H1 (cell line): ENCODE results near the gene OR5D13. TPM values are rescaled to one million over a fixed set of nuclear protein-coding genes. Genes with fewer than 3 reads are reported as not detected.

Experiments used
- CTCF ChIA-PET: fragments of 300-600 bp; sonication (Branson Sonifier 250); formaldehyde crosslinking; loops from one replicate; lab custom pipeline; 2021; ENCODE audit not compliant: partially characterized antibody; lab: Charles Lee
- POLR2A ChIA-PET: fragments of 300-600 bp; sonication (Branson Sonifier 250); formaldehyde crosslinking; loops from one replicate; lab custom pipeline; 2021; ENCODE audit warnings: inconsistent platforms; ENCODE audit not compliant: partially characterized antibody; lab: Charles Lee
- DNase-seq, 2 experiments: peaks; one replicate each; pipeline versions ENCODE4 v3.0.0 to v3.0.0-alpha.2; 2010 to 2022; ENCODE audit warnings: low spot score in 2 of 2, low read depth in 1 of 2, mixed read lengths in 1 of 2
- FAIRE-seq: peaks from 2 replicates; lab custom pipeline; 2011; peaks lifted over from hg19 to GRCh38; lab: Jason Lieb, UNC
- H2AFZ ChIP-seq: 2 replicates; pipeline ENCODE4 v1.8.1; 2012; ENCODE audit warnings: low read length, inconsistent platforms
- H2AK5ac ChIP-seq: 2 replicates; pipeline ENCODE4 v1.6.1; 2013; ENCODE audit warnings: low read depth, low read length
- H2BK120ac ChIP-seq: replicated peaks from 2 replicates; pipeline ENCODE3; 2013; ENCODE audit warnings: low read depth, low read length, inconsistent platforms
- H2BK12ac ChIP-seq: 2 replicates; pipeline ENCODE4 v1.6.1; 2013; ENCODE audit warnings: low read depth, low read length
- H2BK15ac ChIP-seq: 2 replicates; pipeline ENCODE4 v1.6.1; 2013; ENCODE audit warnings: low read length
- H2BK20ac ChIP-seq: 2 replicates; pipeline ENCODE4 v1.6.1; 2013; ENCODE audit warnings: low read length
- H2BK5ac ChIP-seq: 2 replicates; pipeline ENCODE4 v1.6.1; 2013; ENCODE audit warnings: low read depth, low read length
- H3K14ac ChIP-seq: 2 replicates; pipeline ENCODE4 v1.6.1; 2013; ENCODE audit warnings: inconsistent platforms; ENCODE audit not compliant: insufficient read length
- H3K18ac ChIP-seq: 2 replicates; pipeline ENCODE4 v1.6.1; 2013; ENCODE audit warnings: low read length; ENCODE audit errors: extremely low read depth
- H3K23ac ChIP-seq: 2 replicates; pipeline ENCODE4 v1.6.1; 2013; ENCODE audit warnings: inconsistent platforms; ENCODE audit not compliant: insufficient read length
- H3K23me2 ChIP-seq: 2 replicates; pipeline ENCODE4 v1.6.1; 2013; ENCODE audit warnings: low read depth, low read length
- H3K27ac ChIP-seq: 2 replicates; pipeline ENCODE4 v1.6.1; 2011; ENCODE audit warnings: low read depth, low read length, inconsistent platforms
- H3K27me3 ChIP-seq, 4 experiments: replicated peaks in 1 of 4; 1 replicate in 1 of 4; 2 replicates in 3 of 4; pipeline versions ENCODE4 v1.6.1 to v1.8.1; 2011 to 2013; ENCODE audit warnings: low read length in 3 of 4, mild to moderate bottlenecking in 3 of 4, inconsistent platforms in 2 of 4, mixed read lengths in 2 of 4, moderate library complexity in 1 of 4; ENCODE audit not compliant: control insufficient read depth in 3 of 4, insufficient read depth in 3 of 4; ENCODE audit errors: extremely low read depth in 1 of 4
- H3K36me3 ChIP-seq, 4 experiments: 2 replicates each; pipeline versions ENCODE4 v1.6.1 to v1.8.1; 2011 to 2013; ENCODE audit warnings: mild to moderate bottlenecking in 4 of 4, low read length in 3 of 4, moderate library complexity in 2 of 4, control low read depth in 1 of 4, inconsistent platforms in 1 of 4; ENCODE audit not compliant: insufficient read depth in 4 of 4, control insufficient read depth in 2 of 4
- H3K4ac ChIP-seq: replicated peaks from 2 replicates; pipeline ENCODE3; 2013; ENCODE audit warnings: low read length, low read depth, mixed read lengths, inconsistent platforms; ENCODE audit not compliant: insufficient read length
- H3K4me1 ChIP-seq, 4 experiments: replicated peaks in 1 of 4; 1 replicate in 1 of 4; 2 replicates in 3 of 4; pipeline versions ENCODE4 v1.6.1 to v1.8.1; 2011 to 2013; ENCODE audit warnings: low read length in 3 of 4, inconsistent platforms in 2 of 4, mixed read lengths in 1 of 4; ENCODE audit not compliant: insufficient read depth in 4 of 4, control insufficient read depth in 3 of 4
- H3K4me2 ChIP-seq, 2 experiments: 2 replicates each; pipeline versions ENCODE4 v1.6.1 to v1.8.1; 2011 to 2013; ENCODE audit warnings: low read depth in 2 of 2, low read length in 2 of 2, control low read depth in 1 of 2, inconsistent platforms in 1 of 2, mild to moderate bottlenecking in 1 of 2; ENCODE audit not compliant: insufficient read depth in 1 of 2
- H3K4me3 ChIP-seq, 4 experiments: fragments of 200-600, 300-600 bp in 1 of 4; sonication (generic), shearing (Covaris generic), sonication (Bioruptor Twin) in 1 of 4; 2 replicates each; pipeline versions ENCODE4 v1.5.1 to v1.8.1; 2011 to 2016; ENCODE audit warnings: low read length in 4 of 4, low read depth in 3 of 4, control low read depth in 2 of 4, inconsistent platforms in 2 of 4, mild to moderate bottlenecking in 2 of 4, mixed read lengths in 1 of 4, moderate library complexity in 1 of 4; ENCODE audit not compliant: insufficient read depth in 2 of 4; ENCODE audit errors: extremely low read depth in 1 of 4
- H3K56ac ChIP-seq: replicated peaks from 2 replicates; pipeline ENCODE3; 2013; ENCODE audit warnings: low read depth, mild to moderate bottlenecking, mixed read lengths, low read length, inconsistent platforms; ENCODE audit not compliant: insufficient read length
- H3K79me1 ChIP-seq: 2 replicates; pipeline ENCODE4 v1.6.1; 2013; ENCODE audit warnings: low read depth, low read length, control low read depth
- H3K79me2 ChIP-seq, 2 experiments: 2 replicates each; pipeline versions ENCODE4 v1.6.1 to v1.8.1; 2012 to 2013; ENCODE audit warnings: low read length in 2 of 2, mild to moderate bottlenecking in 2 of 2, inconsistent platforms in 1 of 2; ENCODE audit not compliant: insufficient read depth in 2 of 2, control insufficient read depth in 1 of 2
- H3K9ac ChIP-seq, 4 experiments: replicated peaks in 1 of 4; 1 replicate in 1 of 4; 2 replicates in 3 of 4; pipeline versions ENCODE4 v1.6.1 to v1.8.1; 2011 to 2013; ENCODE audit warnings: low read depth in 3 of 4, low read length in 3 of 4, control low read depth in 2 of 4, mild to moderate bottlenecking in 2 of 4, moderate library complexity in 2 of 4, inconsistent platforms in 1 of 4; ENCODE audit errors: extremely low read depth in 1 of 4
- H3K9me3 ChIP-seq, 2 experiments: 2 replicates each; pipeline versions ENCODE4 v1.6.1 to v1.8.1; 2012 to 2013; ENCODE audit warnings: mild to moderate bottlenecking in 2 of 2, moderate library complexity in 2 of 2, control low read depth in 1 of 2, inconsistent platforms in 1 of 2, low read depth in 1 of 2, low read length in 1 of 2, mixed read lengths in 1 of 2; ENCODE audit not compliant: insufficient read depth in 2 of 2
- H4K20me1 ChIP-seq, 2 experiments: replicated peaks in 1 of 2; 2 replicates each; pipeline versions ENCODE3 to v1.8.1; 2011 to 2013; ENCODE audit warnings: inconsistent platforms in 2 of 2, low read length in 2 of 2, mild to moderate bottlenecking in 1 of 2; ENCODE audit not compliant: insufficient read depth in 2 of 2, control insufficient read depth in 1 of 2
- H4K5ac ChIP-seq: 2 replicates; pipeline ENCODE4 v1.6.1; 2013; ENCODE audit warnings: low read length, low read depth, mixed read lengths, inconsistent platforms; ENCODE audit not compliant: insufficient read length
- H4K8ac ChIP-seq: 2 replicates; pipeline ENCODE4 v1.8.0; 2013; ENCODE audit warnings: mild to moderate bottlenecking, moderate library complexity, low read length, inconsistent platforms; ENCODE audit not compliant: insufficient read depth; ENCODE audit errors: extremely low read depth
- H4K91ac ChIP-seq: replicated peaks from 2 replicates; pipeline ENCODE3; 2013; ENCODE audit warnings: low read length, mixed read lengths, inconsistent platforms; ENCODE audit not compliant: insufficient read length
- EP300 ChIP-seq, 2 experiments: IDR thresholded peaks; 1 replicate in 1 of 2; 2 replicates in 1 of 2; pipeline ENCODE4 v1.6.1; 2011 to 2012; ENCODE audit warnings: low read depth in 2 of 2, low read length in 2 of 2, mild to moderate bottlenecking in 2 of 2, borderline replicate concordance in 1 of 2, inconsistent platforms in 1 of 2, moderate library complexity in 1 of 2
- KDM1A ChIP-seq: fragments of 200-600, 300-600 bp; sonication (generic); IDR thresholded peaks from 2 replicates; pipeline ENCODE4 v1.7.1; 2016; ENCODE audit warnings: mild to moderate bottlenecking, low read length, borderline replicate concordance
- PHF8 ChIP-seq: fragments of 200-600 bp; sonication (generic); conservative IDR thresholded peaks from 2 replicates; pipeline ENCODE4 v1.7.1; 2012; ENCODE audit warnings: low read depth, mild to moderate bottlenecking, inconsistent platforms, low read length, moderate library complexity
- TAF7 ChIP-seq: optimal IDR thresholded peaks from 2 replicates; pipeline ENCODE3; 2011; ENCODE audit warnings: low read depth, mild to moderate bottlenecking, inconsistent platforms, low read length, moderate library complexity, borderline replicate concordance
- YY1 ChIP-seq: IDR thresholded peaks from 2 replicates; pipeline ENCODE4 v1.6.1; 2011; ENCODE audit warnings: low read depth, mild to moderate bottlenecking, low read length
- WGBS, 2 experiments: shearing (Covaris generic) in 1 of 2; methylation state at CpG; one replicate each; pipeline versions ENCODE4 v1.1.6 to v1.1.7; 2013 to 2015; ENCODE audit warnings: low lambda C conversion rate in 2 of 2, mixed read lengths in 2 of 2, inconsistent platforms in 1 of 2, low coverage in 1 of 2, missing lambda C conversion rate in 1 of 2; ENCODE audit not compliant: insufficient replicate concordance in 2 of 2, insufficient coverage in 1 of 2, insufficient read length in 1 of 2; ENCODE audit errors: extremely low coverage in 1 of 2, missing lambda C conversion rate in 1 of 2; 5-methylcytosine and 5-hydroxymethylcytosine counted together
- polyA plus RNA-seq, 7 experiments: library from polyadenylated mRNA; depleted of rRNA in 3 of 7; stranded (reverse) in 5 of 7; unstranded in 2 of 7; fragments of >200 nt in 5 of 7; fragments of 200-250 nt in 2 of 7; gene quantifications; 1 replicate in 5 of 7; 2 replicates in 1 of 7; 4 replicates in 1 of 7; pipeline versions ENCODE4 v1.2.1 to v1.2.3, GENCODE V29; 2011 to 2013; ENCODE audit warnings: missing spikeins in 2 of 7, mixed read lengths in 2 of 7
- total RNA-seq: library from RNA; stranded (reverse); fragmentation: NEBNext Ultra II Directional; extraction: Animal tissue kit (Norgen Biotek cat#: 25700); gene quantifications from 2 replicates; pipeline ENCODE4 v1.2.1, GENCODE V29; 2021

OR5D13 gene
- total and polyA plus RNA-seq, 2 of the 8 experiments (the other 6 are each of a cell fraction or from before 2014, with no cell fraction given) = not detected

DNA sequence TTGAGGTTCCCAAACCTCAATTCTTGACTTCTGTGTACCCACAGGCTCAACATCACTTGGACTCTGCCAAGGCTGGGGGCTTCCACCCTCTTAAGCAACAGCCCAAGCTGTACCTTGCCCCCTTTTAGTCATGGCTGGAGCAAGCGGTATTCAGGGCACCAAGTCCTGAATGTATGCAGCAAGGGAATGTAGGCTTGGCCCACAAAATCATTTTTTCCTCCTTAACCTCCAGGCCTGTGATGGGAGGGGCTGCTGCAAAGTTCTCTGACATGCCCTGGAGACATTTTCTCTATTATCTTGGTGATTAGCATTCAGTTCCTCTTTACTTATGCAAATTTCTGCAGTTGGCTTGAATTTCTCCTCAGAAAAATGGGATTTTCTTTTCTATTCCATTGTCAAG lies 33.0 kb downstream of the OR5D13 start:
- Histone ChIP-seq H3K9me3 (peaks cover 52 to 57% of the 10 kb centered on the region in 2 experiments), H2AFZ (no peak overlapping the region), H4K20me1 (no peaks in the 10 kb centered on the region), H2BK15ac (no peak overlapping the region), H2AK5ac (no peak overlapping the region), H3K27me3 (no peaks in the 10 kb centered on the region), H3K23me2 (no peaks in the 10 kb centered on the region), H3K23ac (no peak overlapping the region), H3K4ac (no peak overlapping the region), H3K36me3 (no peaks in the 10 kb centered on the region), H3K18ac (no peak overlapping the region), H3K79me1 (no peaks in the 10 kb centered on the region), H3K4me3 (no peak overlapping the region), H3K27ac (no peak overlapping the region), H2BK5ac (no peak overlapping the region), H2BK120ac (no peak overlapping the region), H4K91ac (no peak overlapping the region), H3K79me2 (no peaks in the 10 kb centered on the region), H3K9ac (no peak overlapping the region), H3K4me2 (no peak overlapping the region), H3K56ac (no peak overlapping the region), H2BK12ac (no peak overlapping the region), H3K14ac (no peak overlapping the region), H2BK20ac (no peak overlapping the region), H4K8ac (no peak overlapping the region), H4K5ac (no peak overlapping the region), H3K4me1 (no peaks in the 10 kb centered on the region)
- no peak for FAIRE-seq
- CTCF ChIA-PET = no interaction called here
- 100% methylated on average over 1 of the region's 1 CpG; no CpG with 5 or more reads in 1 of the 2 experiments for WGBS, 2 experiments
- DNase-seq = no peak
- POLR2A ChIA-PET = no interaction called here
- TF ChIP-seq PHF8 = no peak
- no peak for TF ChIP-seq YY1
- TF ChIP-seq KDM1A = no peak
- no peak for TF ChIP-seq EP300 (IDR thresholded peaks at IDR 0.05; ENCODE audit: borderline replicate concordance in 1 of 2, low read depth in 2 of 2, low read length in 2 of 2)
- TF ChIP-seq TAF7 = no peak
